ENCODE data around the gene COG6. TPM values are rescaled to one million over a fixed set of nuclear protein-coding genes. Genes with fewer than 3 reads are reported as not detected.

Gene COG6
- total and polyA plus RNA-seq, 2 of the 13 experiments (the other 11 are each of a cell fraction or from before 2014, with no cell fraction given), result 23.5 to 26.1 TPM

- CTCF ChIA-PET (ENCODE audit: low intra/inter-chr PET ratio, low total read pairs), result no interaction called here
- FAIRE-seq, result no peak
Observed at GRCh38 chr13:39779337-39780265, 124.1 kb downstream of the COG6 start.

More at GRCh38 chr13:39779337-39780265, 124.1 kb downstream of the COG6 start:
- Histone ChIP-seq H3K9me3 (ENCODE audit: low read length) (no peaks in the 10 kb centered on the region), H3K4me3 (replicated peaks in 1 of 3; ENCODE audit: insufficient read depth in 1 of 3, low read depth in 2 of 3, low read length in 3 of 3) (no peak overlapping the region), H3K9ac (ENCODE audit: insufficient read depth, low read depth, low read length) (no peak overlapping the region), H3K79me2 (ENCODE audit: insufficient read depth, low read length) (no peaks in the 10 kb centered on the region), H3K27ac (ENCODE audit: extremely low read length, insufficient read depth, low read length) (no peak overlapping the region), H3K4me2 (ENCODE audit: low read depth, low read length) (no peak overlapping the region), H2AFZ (ENCODE audit: low read length) (no peak overlapping the region), H4K20me1 (ENCODE audit: insufficient read depth, low read length) (no peaks in the 10 kb centered on the region), H3K27me3 (ENCODE audit: control insufficient read depth in 1 of 2, insufficient read depth in 2 of 2, low read length in 2 of 2) (no peaks in the 10 kb centered on the region), H3K36me3 (replicated peaks in 1 of 2; ENCODE audit: control insufficient read depth in 1 of 2, insufficient read depth in 2 of 2, low read length in 2 of 2) (no peaks in the 10 kb centered on the region), H3K4me1 (ENCODE audit: insufficient read depth, low read length) (no peaks in the 10 kb centered on the region)
- no peak for TF ChIP-seq DPF2 (CRISPR knock-in tag; IDR thresholded peaks at IDR 0.05; ENCODE audit: borderline replicate concordance, low read depth)
- TF ChIP-seq ZBTB38 (CRISPR knock-in tag; IDR thresholded peaks at IDR 0.05), result no peak
- no peak for TF ChIP-seq ZNF451 (CRISPR knock-in tag; IDR thresholded peaks at IDR 0.05)
- no peak for TF ChIP-seq SETDB1 (CRISPR knock-in tag; IDR thresholded peaks at IDR 0.05; ENCODE audit: borderline replicate concordance)
- TF ChIP-seq KDM2A (CRISPR knock-in tag; IDR thresholded peaks at IDR 0.05; ENCODE audit: borderline replicate concordance, low read depth), result no peak
- no peak for TF ChIP-seq ZNF317 (CRISPR knock-in tag; IDR thresholded peaks at IDR 0.05)
- TF ChIP-seq, protein P1, sequence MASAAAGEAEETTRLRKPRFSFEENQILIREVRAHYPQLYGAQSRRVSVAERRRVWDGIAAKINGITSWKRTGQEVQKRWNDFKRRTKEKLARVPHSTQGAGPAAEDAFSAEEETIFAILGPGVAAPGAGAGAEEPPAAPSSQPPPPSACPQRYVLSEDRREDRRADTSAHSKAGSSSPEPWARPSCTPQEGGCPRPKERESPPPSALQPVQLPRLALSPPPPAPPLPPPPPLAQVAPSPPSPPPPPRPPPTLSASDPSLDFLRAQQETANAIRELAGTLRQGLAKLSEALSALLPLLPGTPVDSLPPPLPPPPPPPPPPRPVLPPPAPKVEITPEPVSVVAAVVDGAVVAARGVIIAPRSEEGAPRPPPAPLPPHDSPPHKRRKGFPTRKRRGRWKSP (CRISPR knock-in tag; IDR thresholded peaks at IDR 0.05), result no peak
- TF ChIP-seq ZBTB1 (CRISPR knock-in tag; IDR thresholded peaks at IDR 0.05; ENCODE audit: borderline replicate concordance), result no peak
- TF ChIP-seq KMT2A (CRISPR knock-in tag; IDR thresholded peaks at IDR 0.05), result no peak
- TF ChIP-seq, protein P2, sequence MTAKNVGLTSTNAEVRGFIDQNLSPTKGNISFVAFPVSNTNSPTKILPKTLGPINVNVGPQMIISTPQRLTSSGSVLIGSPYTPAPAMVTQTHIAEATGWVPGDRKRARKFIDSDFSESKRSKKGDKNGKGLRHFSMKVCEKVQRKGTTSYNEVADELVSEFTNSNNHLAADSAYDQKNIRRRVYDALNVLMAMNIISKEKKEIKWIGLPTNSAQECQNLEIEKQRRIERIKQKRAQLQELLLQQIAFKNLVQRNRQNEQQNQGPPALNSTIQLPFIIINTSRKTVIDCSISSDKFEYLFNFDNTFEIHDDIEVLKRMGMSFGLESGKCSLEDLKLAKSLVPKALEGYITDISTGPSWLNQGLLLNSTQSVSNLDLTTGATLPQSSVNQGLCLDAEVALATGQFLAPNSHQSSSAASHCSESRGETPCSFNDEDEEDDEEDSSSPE (CRISPR knock-in tag; IDR thresholded peaks at IDR 0.05), result no peak
- no peak for TF ChIP-seq ZFP62 (CRISPR knock-in tag; IDR thresholded peaks at IDR 0.05)
- TF ChIP-seq ZNF740 (CRISPR knock-in tag; IDR thresholded peaks at IDR 0.05), result no peak
- no peak for TF ChIP-seq HHEX (CRISPR knock-in tag; IDR thresholded peaks at IDR 0.05)
- TF ChIP-seq ZNF749 (CRISPR knock-in tag; IDR thresholded peaks at IDR 0.05; ENCODE audit: borderline replicate concordance), result no peak
- no peak for TF ChIP-seq NR2F6 (IDR thresholded peaks at IDR 0.05)
- TF ChIP-seq NR2F6 (CRISPR knock-in tag; IDR thresholded peaks at IDR 0.05), result no peak
- no peak for TF ChIP-seq TIGD3 (CRISPR knock-in tag; IDR thresholded peaks at IDR 0.05; ENCODE audit: borderline replicate concordance)
- TF ChIP-seq ZNF275 (CRISPR knock-in tag; IDR thresholded peaks at IDR 0.05; ENCODE audit: borderline replicate concordance), result no peak
- no TSS peak for BruUV-seq (replicated peaks)
- in situ Hi-C loops (cut with HindIII; ENCODE audit: extremely low pct_ligation_motif_present, low pct_unique_long_range_greater_than_20kb), result loop anchor here (25.0 kb wide), 1 partner anchor 908 kb away; no protein-coding TSS in a partner anchor
- intact Hi-C loops (cut with micrococcal nuclease; ENCODE audit: unreplicated experiment), result no loop called here
- POLR2A ChIA-PET, result no interaction called here
- DNase-seq (ENCODE audit: low spot score) (no peak), ATAC-seq (no peak)
- 15% methylated on average over 8 of the region's 8 CpGs for WGBS (ENCODE audit: low lambda C conversion rate)

Data from HepG2 (cell line).